Measurements from ENCODE around the gene ADORA1.

Gene ADORA1

DNA sequence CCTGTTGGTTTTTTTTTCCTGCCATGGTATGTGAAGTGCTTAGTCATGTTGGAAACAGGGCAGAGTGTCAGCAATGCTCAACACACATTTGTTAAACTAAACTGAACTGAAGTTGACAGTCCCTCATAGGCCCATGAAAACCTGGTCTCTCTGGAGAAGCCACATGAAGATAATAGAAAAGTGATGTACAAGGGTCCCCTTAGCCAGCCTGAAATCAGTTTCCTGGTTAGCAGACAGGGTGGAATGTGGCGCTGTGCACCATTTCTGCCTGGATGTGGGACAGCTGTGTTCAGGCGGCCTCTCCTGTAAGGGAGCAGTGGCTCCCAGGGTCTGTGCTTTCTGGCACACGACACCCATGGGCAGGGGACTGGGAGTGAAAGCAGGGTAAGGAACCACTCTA is 68.8 kb downstream of the ADORA1 start:
- DNase-seq: no peak

DNA sequence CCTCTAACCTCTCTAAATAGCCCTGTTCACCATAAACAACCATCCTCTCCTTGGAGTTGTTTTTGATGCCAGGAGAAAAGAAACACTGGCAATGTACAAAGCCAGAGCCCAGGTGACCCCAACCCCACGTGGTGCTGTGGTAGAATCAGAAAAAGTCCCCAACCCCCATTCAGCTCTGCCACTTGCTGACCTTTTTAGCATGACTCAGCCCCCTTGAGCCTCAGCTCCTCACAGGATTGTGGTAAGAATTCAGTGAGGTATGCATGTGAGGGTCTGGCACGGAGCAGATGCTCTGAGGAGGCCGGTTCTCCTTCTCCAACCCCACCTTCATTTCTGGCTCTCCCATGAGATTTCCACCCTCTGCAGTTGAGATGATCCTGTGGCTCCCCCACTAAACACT is 70.1 kb downstream of the ADORA1 start:
- DNase-seq: no peak

DNA sequence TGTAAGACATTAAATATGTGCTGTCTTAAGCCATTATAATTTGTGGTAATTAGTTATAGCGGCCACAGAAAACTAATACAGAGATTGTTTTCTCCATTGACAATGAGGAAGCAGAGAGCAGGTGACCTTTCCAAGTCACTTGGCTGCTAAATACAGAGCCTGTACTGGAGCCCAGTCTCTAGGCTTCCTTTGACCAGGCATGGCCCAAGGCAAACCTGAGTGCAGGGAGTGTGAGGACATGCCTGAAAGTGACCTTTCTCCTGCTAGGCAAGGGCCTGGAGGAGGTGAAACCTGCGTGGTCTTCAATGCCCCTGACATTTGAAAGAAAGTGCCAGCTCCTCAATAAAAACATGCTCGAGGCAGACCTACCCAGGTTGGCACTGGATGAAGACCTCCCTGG is 71.5 kb downstream of the ADORA1 start:
- no peak for DNase-seq

DNA sequence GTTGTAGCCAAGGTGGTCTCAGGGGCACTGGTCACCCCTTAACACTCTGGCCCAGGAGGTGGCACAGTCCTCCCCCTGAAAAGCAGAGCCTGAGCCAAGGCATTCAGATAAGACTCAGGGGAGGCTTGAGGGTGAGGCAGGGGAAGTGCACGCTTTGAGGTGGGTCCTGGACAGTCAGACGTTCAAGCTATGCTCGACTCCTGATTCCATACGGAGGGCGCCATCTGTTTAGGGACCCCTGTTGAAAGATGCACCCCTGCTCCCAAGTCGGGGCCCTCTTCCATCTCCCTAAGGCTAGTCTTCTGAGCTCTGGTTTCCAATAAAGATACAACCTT is 71.9 kb downstream of the ADORA1 start:
- no peak for DNase-seq

DNA sequence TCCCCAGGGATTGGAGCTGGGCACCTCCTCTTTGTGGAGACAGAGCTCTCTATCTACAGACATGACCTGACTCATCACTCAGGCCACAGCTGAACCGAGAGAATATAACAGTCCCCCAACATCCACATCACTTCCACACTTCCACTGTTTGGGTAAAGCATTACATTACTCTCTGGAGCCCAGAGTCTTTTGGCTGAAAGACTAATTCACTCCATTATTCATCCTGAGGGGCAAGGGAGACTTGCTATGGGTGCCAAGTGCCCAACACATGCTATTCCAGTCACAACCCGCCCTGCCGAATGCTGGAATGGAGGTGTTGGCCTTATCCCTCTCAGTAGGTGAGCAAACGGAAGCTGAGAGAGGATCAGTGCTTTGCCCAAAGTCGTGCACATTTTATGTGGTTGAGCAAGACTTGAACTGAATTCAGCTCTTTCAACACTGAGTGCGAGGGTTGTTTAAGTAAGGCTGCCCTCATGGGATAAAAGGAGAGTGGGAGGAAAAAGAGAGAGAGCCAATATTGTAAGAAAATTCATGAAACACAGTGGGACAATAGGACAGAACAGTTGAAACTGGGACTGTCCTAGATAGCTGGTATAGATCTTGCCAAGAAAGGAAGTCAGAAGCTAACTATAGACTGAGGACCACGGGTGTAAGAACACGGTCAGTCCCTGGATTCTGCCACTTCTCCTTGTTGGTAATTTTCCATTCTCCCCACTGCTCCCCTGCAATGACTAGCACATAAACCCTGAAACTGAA is 72.5 kb downstream of the ADORA1 start:
- DNase-seq: no peak

DNA sequence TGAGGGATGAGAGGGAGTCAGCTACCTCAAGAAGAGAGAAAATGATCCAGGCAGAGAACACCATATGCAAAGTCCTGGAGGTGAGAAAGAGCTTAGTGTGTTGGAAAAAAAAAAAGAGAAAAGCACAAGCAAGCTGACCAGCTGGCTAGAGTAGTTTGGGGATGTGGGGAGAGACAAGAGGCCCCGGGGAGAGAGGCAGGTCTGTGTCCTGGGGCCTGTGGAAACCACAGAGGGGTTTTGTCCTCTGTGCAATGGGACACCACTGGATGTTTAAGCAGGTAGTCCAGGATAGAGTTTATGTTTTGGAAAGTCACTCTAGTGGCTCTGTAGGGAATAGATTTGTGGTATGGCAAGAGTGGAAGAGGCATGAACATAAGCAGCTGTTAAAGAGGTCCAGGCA is 73.4 kb downstream of the ADORA1 start:
- no peak for DNase-seq

DNA sequence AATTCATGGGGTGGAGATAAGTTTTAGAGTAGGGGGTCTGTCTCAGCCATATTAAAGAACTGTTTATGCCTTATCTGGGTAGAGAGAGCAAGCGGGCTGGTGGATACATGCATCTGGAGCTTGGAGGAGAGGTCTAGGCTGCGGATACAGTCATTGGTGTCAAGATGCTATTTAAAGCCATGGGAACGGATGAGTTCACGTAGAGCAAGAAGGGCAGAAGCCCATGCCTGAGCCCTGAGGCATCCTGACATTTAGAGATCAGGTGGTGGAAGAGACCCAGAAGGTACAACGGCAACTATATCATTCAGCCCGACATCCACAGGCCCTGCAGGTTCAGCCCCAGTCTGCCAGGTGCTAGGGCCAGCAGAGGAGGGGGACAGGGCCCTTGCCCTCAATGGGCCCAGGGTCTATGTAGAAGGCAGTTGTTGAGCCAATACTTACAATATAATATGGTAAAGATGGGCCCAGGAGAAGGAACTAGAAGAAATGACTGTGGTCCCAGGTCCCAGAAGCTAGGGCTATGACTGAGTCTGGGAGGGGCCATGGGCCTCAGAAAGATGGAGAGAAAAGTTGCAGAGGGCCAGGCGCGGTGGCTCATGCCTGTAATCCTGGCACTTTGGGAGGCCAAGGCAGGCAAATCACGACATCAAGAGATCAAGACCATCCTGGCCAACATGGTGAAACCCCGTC is 74.1 kb downstream of the ADORA1 start:
- DNase-seq: no peak

DNA sequence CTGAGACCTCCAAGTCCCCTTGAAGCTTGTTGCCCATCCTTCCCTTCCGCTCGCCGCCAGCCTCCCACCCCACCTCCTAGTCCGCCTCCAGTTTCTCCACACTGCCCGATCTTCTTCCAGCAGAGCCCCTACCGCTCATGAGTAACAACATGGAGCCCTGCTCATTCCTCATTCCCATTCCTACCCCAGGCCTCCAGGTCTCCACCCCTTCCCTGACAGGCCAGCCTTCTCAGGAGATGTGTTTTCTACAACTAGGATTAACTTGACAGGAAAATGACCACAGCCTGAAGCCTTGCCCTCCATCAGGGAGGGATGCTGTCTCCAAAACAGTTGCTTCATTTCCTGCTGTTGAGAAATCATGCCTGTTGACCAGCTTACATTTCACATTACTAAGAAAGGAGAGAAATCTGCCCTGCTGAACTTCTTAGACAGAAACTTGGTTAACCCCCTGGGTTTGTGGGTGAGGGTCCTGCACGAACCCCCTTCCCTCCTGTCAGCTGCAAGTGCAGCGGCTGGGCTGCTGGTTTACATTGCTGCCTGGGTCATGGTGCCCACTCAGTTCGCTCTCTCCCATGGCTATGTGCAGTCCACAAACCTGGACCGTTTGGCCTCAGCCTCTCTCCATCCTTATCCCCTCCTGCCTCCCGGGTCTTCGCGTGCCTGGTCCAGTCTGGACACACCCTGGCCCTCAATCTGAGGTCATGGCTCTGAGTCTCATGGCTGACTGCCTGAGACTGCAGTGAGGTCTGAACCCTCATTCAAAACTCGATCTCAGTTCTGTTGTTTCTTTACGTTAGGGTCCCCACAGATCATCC is 75.1 kb downstream of the ADORA1 start:
- no peak for DNase-seq

DNA sequence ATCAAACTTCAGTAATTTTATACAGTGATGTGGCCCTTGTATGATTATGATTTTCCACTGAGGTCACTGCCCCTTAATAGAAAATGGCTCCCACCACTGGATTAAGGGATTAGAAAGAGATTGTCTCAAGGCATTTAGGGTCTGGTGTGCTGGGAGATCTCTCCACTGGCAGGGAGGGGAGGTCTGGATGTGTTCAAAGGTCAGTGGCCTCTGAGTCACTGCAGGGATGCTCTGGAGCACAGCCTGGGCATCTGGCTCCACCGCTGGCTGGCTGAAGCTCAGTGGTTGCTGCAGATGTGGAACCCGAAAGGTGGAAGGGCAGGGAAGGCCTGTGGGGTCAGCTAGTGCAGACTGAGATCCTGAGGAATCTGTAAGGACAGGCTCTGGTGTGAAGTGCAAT is 77.2 kb downstream of the ADORA1 start:
- DNase-seq: no peak

DNA sequence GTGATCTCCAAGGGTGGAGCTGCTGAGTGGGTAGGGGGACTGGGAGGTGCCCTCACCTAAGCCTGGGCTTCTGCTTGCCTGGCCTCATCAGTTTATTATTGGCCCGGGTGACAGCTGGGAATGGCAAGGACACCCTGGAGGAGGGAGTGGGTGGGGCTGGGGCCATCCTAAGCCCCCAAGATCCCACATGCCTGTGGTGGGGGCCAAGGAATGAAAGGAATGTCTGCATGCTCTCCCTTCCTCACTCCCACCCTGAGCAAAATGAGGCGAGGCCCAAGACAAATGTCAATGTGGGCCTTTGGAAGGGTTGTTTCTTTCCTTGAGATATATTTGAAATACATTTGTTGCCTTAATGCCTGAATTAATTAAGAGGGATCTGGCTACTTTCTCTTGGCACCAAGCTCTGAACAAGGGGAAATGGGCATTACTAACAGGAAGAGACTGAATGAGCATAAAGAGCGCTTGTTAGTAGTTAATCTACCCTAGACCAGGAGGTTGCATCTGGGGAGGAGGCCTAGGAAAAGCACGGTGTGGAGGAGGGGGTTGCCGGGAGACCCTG is 78.7 kb downstream of the ADORA1 start:
- DNase-seq: no peak

DNA sequence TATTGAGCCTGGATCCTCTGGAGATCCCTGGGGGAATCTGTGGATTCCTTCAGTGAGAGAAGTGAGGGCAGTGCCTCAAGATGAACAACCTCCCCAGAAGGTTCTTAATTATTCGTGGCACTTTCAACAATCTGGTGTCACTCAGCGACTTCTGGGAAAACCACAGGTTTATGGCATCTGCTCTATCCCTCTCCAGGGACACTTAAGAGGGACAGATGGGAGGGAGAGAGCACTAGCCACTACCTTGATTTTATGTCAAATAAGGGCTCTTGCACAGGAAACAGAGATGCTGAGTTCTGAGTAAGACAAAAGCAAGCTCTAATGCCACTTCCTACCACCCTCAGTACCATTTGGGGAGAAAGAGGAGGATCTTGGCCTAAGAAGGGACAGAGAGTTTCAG is 80.2 kb downstream of the ADORA1 start:
- no peak for DNase-seq

DNA sequence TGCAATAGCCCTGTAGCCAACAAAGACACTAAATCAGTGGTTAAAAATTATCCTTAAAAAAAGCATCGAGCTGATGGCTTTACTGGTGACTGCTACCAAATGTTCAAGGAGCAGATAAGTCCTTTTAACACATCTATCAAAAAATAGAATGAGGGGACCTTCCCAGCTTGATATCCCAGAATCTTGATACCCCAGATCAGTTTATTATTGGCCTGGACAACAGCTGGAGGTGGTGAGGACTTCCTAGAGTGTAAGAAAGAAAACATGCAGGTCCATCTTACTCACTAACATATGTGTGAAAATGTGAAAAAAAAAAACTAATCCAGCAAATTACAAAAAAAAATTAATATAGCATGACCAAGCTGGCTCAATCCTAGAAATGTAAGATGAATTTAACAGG is 80.7 kb downstream of the ADORA1 start:
- no peak for DNase-seq

DNA sequence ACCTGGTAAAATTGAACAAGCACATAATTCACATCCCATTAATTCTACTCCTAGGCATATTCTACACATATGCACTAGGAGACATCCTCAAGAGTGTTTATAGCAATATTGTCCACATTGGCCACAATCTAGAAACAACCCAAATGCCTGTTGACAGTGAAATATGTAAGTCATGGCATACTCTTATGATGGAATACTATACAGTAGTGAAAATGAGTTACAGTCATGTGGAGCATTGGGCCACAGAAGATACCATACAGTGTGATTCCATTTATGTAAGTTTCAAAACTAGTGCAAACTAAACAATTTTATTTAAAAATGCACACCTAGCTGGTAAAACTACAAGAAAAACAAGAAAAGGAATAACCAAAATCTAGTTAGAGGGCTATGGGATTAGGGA is 82.8 kb downstream of the ADORA1 start:
- DNase-seq: no peak

DNA sequence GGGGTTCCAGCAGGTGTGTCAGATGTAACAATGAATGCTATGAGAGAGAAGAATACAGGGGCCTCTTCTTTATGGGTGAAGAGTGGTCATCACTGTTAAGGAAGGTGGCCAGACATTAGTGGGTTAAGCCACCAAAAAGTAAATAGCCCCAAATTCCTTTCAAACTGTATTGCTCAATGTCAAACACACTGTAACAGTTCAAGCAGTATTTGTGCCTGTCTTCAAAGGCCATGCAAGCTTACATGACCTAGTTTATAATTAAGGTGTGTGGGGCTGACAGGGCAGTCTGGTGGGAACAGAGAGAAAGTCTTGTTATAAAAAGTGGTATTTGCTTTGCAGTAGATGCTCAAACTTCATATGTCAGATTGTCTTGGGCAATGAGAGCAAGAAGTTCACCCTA is 83.5 kb downstream of the ADORA1 start:
- no peak for DNase-seq

DNA sequence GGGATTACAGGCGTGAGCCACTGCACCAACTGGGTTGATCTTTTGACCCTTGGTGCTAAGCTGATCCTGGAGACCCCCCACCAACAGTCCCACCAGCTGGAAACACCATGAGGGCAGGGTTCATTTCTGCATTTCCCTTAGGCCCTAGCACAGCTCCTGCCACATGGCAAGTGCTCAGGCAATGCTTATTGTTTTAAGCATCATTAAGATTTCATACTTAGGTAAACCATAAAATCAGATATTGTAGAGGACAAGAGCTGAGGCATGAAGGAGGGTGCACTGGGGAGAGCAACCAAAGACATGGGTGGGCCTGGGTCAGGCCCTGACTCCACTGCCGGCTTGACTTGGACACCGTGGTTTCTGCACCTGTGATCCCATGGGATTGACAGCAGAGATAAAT is 84.3 kb downstream of the ADORA1 start:
- no peak for DNase-seq

DNA sequence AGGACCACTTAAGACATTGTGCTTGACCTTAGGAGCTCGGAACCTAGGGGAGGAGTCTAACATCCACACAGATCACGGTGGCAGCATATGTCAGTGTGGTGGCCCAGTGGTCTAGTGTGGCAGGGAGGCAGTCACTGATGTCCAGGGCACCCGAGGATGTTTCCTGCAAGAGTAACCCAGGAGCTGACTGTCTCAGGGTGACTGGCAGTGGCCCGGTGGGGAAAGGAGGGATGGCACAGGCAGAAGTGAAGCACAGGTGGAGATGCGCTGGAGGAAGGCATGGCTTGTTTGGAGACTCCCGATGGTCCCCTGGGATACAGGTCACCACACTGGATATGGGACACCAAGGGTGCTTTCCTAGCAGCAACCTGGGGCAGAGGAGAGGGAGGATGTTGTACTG is 85.6 kb downstream of the ADORA1 start:
- no peak for DNase-seq

DNA sequence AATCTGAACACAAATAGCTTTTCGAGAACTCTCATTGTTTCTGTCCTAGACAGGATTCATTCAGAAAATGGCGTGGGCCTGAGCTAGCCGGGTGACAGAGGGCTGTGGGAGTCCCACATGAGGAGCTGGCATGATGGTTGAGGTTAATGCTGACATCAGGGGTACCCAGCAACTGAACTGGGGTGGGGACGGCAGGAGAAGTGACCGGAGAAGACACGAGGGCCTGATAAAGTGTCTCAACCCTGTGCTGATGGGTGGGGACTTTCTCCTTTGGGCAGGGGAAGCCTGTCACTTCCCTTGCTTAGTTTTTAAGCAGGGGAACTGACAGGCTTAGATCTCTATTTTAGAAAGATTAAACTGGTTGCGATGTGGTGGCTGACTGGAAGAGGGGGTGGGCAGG is 87.3 kb downstream of the ADORA1 start:
- no peak for DNase-seq

DNA sequence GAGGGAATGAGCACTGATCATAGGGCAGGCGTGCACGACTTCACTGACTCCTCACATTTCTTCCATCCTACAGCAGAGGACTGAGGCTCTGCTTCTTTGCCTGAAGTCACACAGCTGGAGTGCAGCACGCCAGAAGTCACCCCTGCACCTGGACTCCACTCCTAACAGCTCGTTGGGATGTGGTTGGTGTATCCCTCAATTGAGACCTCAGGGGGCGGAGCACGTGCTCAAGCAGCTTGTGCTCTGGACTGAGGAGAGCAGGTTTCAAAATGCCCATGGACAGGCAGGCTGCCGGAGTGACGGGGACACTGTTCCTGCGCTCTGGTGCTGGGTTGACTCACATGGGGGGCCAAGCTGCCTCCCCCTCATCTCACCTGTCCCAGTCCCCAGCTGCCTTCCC is 88.0 kb downstream of the ADORA1 start:
- peak in 1 of 2 experiments; percentile 3 for DNase-seq

DNA sequence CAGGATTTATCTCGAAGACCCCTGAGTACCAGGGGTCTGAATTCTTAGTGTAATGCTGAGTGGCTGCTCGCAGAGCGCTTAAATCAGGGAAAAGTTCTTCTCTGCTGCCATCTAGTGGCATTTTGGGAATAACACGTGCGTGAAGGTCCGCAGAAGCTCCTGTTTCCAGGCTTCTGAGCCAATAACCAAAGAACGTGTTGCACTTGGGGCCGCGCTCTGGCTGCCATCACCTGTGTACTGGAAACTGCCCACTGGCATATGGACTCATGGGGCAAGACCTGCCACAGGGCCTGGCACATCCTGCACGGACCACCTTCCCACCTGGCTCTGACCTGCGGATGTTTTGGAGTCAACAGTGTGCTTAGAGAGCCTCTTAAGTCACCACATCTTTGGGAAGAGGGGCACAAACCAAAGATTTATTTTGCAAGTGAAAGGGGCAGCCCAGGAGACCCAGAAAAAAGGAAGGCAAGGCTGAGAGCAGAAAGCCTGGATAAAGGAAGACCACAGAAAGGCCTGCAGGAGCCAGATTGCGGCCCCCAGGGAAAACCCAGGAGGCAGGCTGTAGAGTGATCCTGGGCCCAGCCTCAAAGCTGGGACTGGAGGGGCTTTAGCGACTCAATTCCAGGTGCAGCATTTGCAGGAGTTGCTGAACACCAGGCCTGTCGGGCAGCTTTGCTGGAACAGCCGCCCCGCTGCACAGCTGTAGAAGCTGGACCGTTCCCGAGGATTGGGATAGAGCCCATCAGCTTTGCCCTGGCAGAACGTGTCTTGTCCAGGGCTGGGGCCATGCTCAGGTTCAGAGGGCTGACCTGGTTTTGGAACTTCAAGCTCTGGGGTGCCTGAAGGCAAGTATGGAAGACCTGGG is 89.0 kb downstream of the ADORA1 start:
- peak; percentile 10 to 71 for DNase-seq
